ENCODE results near the gene NFYA. TPM values are rescaled to one million over a fixed set of nuclear protein-coding genes. Genes with fewer than 3 reads are reported as not detected.

Gene NFYA
- total RNA-seq, 1 experiment from 2014 or later, result 25.7 TPM

DNA sequence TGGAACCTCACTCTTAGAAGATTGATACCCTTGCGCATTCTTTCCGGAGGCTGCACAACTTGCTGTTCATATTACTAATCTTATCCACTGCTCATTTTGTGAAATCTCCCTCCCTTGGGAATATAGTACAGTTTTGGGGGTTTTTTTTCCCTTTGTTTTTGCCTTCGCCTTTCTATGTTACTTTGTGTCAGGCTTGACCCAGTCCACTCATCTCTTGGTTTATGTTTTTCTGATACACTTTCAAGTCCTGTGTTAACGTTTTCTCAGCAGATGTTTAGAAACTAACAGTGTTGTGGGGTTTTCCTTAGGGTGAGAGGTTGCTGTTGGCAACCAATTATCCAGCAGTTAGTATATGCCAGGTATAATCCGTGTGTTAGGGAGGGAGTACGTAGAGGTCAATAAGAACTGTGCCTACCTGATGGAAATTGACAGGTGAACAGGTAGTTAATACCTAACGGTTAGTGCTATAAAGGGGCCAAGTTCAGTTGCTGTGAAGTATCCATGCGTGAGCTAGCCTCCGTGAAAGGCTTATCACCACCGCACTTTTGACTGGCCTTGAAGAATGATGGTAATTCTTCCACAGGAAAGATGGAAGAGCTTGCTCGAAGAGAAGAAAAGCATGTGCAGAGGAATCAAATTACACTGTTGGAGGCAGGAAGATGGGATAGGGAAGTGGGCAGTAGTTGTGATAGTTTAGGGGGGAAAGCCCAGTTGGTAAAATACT lies 1.4 kb downstream of the NFYA start:
- no peaks in the 10 kb centered on the region for H3K27me3 Mint-ChIP-seq (ENCODE audit: insufficient read depth, unreplicated experiment)
- peaks cover 32% of the 10 kb centered on the region for H3K36me3 Mint-ChIP-seq (ENCODE audit: insufficient read depth, unreplicated experiment)
- H3K4me1 ChIP-seq, result peaks cover 16% of the 10 kb centered on the region; the same call in 1 of the 2 replicates
- ChIA-PET POLR2A (no interaction called here), CTCF (no interaction called here)
- H3K27ac Mint-ChIP-seq (ENCODE audit: unreplicated experiment), result peak overlapping the region; percentile 95
- no peaks in the 10 kb centered on the region for H3K27me3 ChIP-seq (replicated peaks; ENCODE audit: control insufficient read depth, insufficient read depth, low read length)
- no peaks in the 10 kb centered on the region for H3K9me3 Mint-ChIP-seq (ENCODE audit: unreplicated experiment)
- peak overlapping the region; percentile 98 for H3K4me3 ChIP-seq (ENCODE audit: low read depth, low read length)
- H3K9me3 ChIP-seq, result no peaks in the 10 kb centered on the region
- DNase-seq, result no peak
- peaks cover 29% of the 10 kb centered on the region for H3K4me1 Mint-ChIP-seq (ENCODE audit: low read depth, unreplicated experiment)
- BruUV-seq (replicated peaks), result TSS peak; percentile 46
- TF ChIP-seq, protein P1, sequence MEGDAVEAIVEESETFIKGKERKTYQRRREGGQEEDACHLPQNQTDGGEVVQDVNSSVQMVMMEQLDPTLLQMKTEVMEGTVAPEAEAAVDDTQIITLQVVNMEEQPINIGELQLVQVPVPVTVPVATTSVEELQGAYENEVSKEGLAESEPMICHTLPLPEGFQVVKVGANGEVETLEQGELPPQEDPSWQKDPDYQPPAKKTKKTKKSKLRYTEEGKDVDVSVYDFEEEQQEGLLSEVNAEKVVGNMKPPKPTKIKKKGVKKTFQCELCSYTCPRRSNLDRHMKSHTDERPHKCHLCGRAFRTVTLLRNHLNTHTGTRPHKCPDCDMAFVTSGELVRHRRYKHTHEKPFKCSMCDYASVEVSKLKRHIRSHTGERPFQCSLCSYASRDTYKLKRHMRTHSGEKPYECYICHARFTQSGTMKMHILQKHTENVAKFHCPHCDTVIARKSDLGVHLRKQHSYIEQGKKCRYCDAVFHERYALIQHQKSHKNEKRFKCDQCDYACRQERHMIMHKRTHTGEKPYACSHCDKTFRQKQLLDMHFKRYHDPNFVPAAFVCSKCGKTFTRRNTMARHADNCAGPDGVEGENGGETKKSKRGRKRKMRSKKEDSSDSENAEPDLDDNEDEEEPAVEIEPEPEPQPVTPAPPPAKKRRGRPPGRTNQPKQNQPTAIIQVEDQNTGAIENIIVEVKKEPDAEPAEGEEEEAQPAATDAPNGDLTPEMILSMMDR (IDR thresholded peaks at IDR 0.05; ENCODE audit: insufficient read depth in 1 of 2, low read depth in 1 of 2, low read length in 1 of 2, severe bottlenecking in 1 of 2, unreplicated experiment in 1 of 2), result no peak
- peak overlapping the region; percentile 92 for H3K4me3 Mint-ChIP-seq (ENCODE audit: unreplicated experiment)
- intact Hi-C loops (cut with micrococcal nuclease; ENCODE audit: unreplicated experiment), result loop anchor here (2.0 to 5.0 kb wide), 3 partner anchors 33 to 487 kb away; partner anchors contain the start of gene LRFN2
- no peaks in the 10 kb centered on the region for H3K36me3 ChIP-seq (ENCODE audit: control insufficient read depth, insufficient read depth, low read length)

DNA sequence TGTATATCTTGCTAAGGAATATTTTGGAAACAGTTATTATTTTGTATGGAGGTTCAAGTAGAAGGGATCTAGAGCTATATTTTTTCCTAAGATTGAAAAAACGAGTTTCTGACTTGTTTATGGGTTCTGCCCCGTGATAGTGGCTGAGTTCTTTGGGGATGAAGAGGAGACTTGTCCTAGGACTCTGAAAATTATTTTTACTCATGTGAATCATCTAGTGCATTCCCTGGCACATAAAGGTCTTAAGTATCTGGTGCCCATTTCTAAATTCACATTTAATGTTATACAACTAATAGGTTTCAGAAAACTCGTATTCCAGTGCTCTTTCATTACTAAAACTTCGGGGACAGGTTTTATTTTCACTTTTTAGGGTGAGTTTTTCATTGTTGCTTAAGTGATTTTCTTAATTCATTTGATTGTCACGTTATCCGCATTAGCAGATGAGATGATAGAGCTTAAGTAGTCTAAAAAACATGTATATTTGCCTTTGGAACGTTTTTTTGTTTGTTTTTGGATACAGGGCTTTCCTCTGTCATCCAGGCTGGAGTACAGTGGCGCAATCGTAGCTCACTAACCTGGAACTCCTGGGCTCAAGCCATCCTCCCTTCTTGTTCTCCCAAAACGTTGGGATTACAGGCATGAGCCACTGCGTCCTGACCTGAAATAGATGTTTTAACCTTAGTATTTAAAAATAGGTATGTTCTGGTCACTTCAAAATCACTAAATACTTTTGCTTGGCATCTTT lies 2.1 kb downstream of the NFYA start:
- Mint-ChIP-seq H3K27ac (ENCODE audit: unreplicated experiment) (peak overlapping the region; percentile 95), H3K4me3 (ENCODE audit: unreplicated experiment) (peak overlapping the region; percentile 92), H3K27me3 (ENCODE audit: insufficient read depth, unreplicated experiment) (no peaks in the 10 kb centered on the region), H3K9me3 (ENCODE audit: unreplicated experiment) (no peaks in the 10 kb centered on the region), H3K36me3 (ENCODE audit: insufficient read depth, unreplicated experiment) (peaks cover 36% of the 10 kb centered on the region), H3K4me1 (ENCODE audit: low read depth, unreplicated experiment) (peaks cover 29% of the 10 kb centered on the region)
- Histone ChIP-seq H3K36me3 (ENCODE audit: control insufficient read depth, insufficient read depth, low read length) (no peaks in the 10 kb centered on the region), H3K27me3 (replicated peaks; ENCODE audit: control insufficient read depth, insufficient read depth, low read length) (no peaks in the 10 kb centered on the region), H3K4me1 (peaks cover 16% of the 10 kb centered on the region; the same call in 1 of the 2 replicates), H3K9me3 (no peaks in the 10 kb centered on the region), H3K4me3 (ENCODE audit: low read depth, low read length) (peak overlapping the region; percentile 98)
- TF ChIP-seq, protein P1 (IDR thresholded peaks at IDR 0.05; ENCODE audit: insufficient read depth in 1 of 2, low read depth in 1 of 2, low read length in 1 of 2, severe bottlenecking in 1 of 2, unreplicated experiment in 1 of 2), result no peak
- CTCF ChIA-PET, result interaction anchor here (0.7 to 1.1 kb wide), 2 partner anchors 65 to 178 kb away, joined by 3 read pairs; no protein-coding TSS in a partner anchor
- intact Hi-C loops (cut with micrococcal nuclease; ENCODE audit: unreplicated experiment), result loop anchor here (5.0 kb wide), 2 partner anchors 107 to 488 kb away; partner anchors contain the start of gene LRFN2
- BruUV-seq (replicated peaks), result no TSS peak
- POLR2A ChIA-PET, result interaction anchor here (0.7 kb wide), 1 partner anchor 96 kb away, joined by 3 read pairs; no protein-coding TSS in a partner anchor
- no peak for DNase-seq

Data from Caco-2 (cell line).